Measurements from ENCODE around the gene PRDX3.

- TF ChIP-seq CTCF (IDR thresholded peaks at IDR 0.05) = no peak
- no peak for TF ChIP-seq POLR2AphosphoS5 (IDR thresholded peaks at IDR 0.05)
These were observed 36.8 kb upstream of the PRDX3 start for GRCh38 chr10:119215371-119215770.
